ENCODE data around the gene RAD54L. TPM values are rescaled to one million over a fixed set of nuclear protein-coding genes. Genes with fewer than 3 reads are reported as not detected.
"Not testable (repeated sequence)": the region's sequence is repeated elsewhere in the genome, so short reads cannot be mapped to it uniquely, and the experiment has no call there.

RAD54L gene
- total RNA-seq, 1 donor from 2014 or later = 0.33 TPM

DNA sequence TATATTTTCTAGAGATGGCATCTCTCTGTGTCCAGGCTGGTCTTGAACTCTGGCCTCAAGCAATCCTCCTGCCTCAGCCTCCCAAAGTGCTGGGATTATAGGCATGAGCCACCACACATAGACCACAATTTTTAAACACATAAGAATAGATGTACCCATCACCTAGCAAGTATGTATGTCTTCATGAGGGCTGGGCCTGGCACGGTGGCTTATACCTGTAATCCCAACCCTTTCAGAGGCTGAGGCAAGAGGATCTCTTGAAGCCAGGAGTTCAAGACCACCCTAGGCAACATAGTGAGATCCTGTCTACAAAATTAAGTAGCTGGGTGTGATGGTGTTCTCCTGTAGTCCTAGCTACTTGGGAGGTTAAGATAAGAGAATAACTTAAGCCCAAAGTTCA lies 69.8 kb downstream of the RAD54L start:
- no peak for ATAC-seq
- no peak for DNase-seq (ENCODE audit: low spot score)

DNA sequence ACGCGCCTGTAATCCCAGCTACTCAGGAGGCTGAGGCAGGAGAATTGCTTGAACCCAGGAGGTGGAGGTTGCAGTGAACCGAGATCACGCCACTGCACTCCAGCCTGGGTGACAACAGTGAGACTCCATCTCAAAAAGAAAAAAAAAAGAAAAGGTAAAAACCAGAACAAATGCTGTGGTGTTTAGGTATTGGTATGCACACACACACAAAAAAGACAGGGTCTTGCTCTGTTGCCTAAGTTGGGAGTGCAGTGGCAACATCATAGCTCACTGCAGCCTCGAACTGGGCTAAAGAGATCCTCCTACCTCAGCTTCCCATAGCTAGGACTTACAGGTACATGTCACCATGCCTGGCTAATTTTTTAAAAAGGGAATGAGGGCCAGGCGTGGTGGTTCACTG lies 71.7 kb downstream of the RAD54L start:
- DNase-seq (ENCODE audit: low spot score); ATAC-seq: not testable (repeated sequence)

DNA sequence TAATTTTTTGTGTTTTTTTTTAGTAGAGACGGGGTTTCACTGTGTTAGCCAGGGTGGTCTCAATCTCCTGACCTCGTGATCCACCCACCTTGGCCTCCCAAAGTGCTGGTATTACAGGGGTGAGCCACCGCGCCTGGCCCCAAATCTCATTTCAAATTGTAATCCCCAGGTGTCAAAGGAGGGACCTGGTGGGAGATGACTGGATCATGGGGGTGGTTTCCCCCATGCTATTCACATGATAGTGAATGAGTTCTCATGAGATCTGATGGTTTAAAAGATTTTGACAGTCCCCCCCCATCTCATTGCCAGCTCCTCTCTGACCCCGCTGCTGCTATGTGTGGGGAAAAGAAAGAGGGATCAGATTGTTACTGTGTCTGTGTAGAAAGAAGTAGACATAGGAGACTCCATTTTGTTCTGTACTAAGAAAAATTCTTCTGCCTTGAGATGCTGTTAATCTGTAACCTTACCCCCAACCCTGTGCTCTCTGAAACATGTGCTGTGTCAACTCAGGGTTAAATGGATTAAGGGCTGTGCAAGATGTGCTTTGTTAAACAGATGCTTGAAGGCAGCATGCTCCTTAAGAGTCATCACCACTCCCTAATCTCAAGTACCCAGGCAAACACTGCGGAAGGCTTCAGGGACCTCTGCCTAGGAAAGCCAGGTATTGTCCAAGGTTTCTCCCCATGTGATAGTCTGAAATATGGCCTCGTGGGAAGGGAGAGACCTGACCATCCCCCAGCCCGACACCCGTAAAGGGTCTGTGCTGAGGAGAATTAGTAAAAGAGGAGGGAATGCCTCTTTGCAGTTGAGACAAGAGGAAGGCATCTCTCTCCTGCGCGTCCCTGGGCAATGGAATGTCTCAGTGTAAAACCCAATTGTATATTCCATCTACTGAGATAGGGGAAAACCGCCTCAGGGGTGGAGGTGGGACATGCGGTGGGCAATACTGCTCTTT lies 72.7 kb downstream of the RAD54L start:
- ATAC-seq = not testable (repeated sequence)

DNA sequence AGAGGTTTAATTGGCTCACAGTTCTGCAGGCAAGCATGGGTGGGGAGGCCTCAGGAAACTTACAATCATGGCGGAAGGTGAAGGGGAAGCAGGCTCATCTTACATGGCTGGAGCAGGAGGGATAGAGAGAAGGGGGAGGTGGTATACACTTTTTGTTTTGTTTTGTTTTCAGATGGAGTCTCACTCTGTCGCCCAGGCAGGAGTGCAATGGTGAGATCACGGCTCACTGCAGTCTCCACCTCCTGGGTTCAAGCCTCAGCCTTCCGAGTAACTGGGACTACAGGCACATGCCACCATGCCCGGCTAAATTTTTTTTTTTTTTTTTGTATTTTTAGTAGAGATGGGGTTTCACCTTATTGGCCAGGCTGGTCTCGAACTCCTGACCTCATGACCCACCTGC lies 74.6 kb downstream of the RAD54L start:
- ATAC-seq = not testable (repeated sequence)

More for the DNA sequence above, 72.7 kb downstream of the RAD54L start:
- not testable (repeated sequence) for DNase-seq (ENCODE audit: low spot score)

DNA sequence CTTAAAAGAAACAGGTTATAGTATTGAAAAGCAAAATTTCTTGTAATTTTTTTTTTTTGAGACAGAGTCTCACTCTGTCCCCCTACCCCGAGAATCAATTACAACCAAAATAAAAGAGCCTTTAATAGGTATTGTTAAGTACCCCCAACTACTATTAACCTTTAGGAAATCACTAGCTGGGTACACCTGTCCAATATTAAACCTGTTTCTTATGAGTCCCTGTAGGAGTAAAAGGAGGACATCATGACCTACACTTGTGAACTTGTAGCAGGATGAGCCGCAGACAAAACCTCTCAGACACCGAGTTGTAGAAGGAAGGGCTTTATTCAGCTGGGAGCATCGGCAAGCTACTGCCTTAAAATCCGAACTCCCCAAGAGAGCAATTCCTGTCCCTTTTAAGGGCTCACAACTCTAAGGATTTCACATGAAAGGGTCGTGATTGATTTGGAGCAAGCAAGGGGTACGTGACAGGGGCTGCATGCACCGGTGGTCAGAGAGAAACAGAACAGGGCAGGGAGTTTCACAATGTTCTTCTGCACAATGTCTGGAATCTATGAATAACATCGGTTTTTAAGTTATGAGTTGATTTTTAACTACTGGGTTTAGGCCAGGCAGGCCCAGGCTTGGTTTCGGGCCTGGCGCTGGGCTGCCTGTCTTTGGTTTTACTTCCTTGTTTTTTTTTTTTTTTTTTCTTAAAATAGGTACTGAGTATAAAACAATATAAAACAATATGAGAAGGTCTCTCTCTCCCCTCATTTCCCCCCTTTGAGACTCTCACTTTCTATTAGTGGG lies 77.9 kb downstream of the RAD54L start:
- ATAC-seq; DNase-seq (ENCODE audit: low spot score): not testable (repeated sequence)

More for the DNA sequence above, 74.6 kb downstream of the RAD54L start:
- not testable (repeated sequence) for DNase-seq (ENCODE audit: low spot score)

Other genes starting within 250 kb of the RAD54L start
- gene PIK3R3, start 115.1 kb upstream of the RAD54L start, total RNA-seq = 3.1 TPM
- gene TSPAN1, start 72.7 kb upstream of the RAD54L start, total RNA-seq = 7.7 TPM
- not detected for gene P3R3URF, start 71.3 kb upstream of the RAD54L start, total RNA-seq
- gene POMGNT1, start 49.3 kb upstream of the RAD54L start, total RNA-seq = 39.8 TPM
- gene LURAP1, start 44.4 kb upstream of the RAD54L start, total RNA-seq = 0.40 TPM
- gene LRRC41, start 55.9 kb downstream of the RAD54L start, total RNA-seq = 23.1 TPM
- 68.7 TPM for gene UQCRH, start 55.9 kb downstream of the RAD54L start, total RNA-seq
- gene NSUN4, start 93.0 kb downstream of the RAD54L start, total RNA-seq = 9.3 TPM
- 38.9 TPM for gene FAAH, start 146.6 kb downstream of the RAD54L start, total RNA-seq
- not detected for gene DMBX1, start 242.1 kb downstream of the RAD54L start, total RNA-seq

Measured in left lobe of liver (tissue), 2 donors.